Ishikawa (cell line): ENCODE measurements around the gene UBE2I.

ENCODE experiments used
- CEBPB ChIP-seq: IDR thresholded peaks from 2 replicates; pipeline ENCODE4 v1.6.1; 2012
- CREB1 ChIP-seq: IDR thresholded peaks from 2 replicates; pipeline ENCODE4 v1.6.1; 2012; ENCODE audit warnings: low read depth
- EGR1 ChIP-seq: IDR thresholded peaks from 2 replicates; pipeline ENCODE4 v1.6.1; 2012
- EP300 ChIP-seq: IDR thresholded peaks from 2 replicates; pipeline ENCODE4 v1.6.1; 2012; ENCODE audit warnings: borderline replicate concordance
- FOXM1 ChIP-seq: IDR thresholded peaks from 2 replicates; pipeline ENCODE4 v1.6.1; 2012; ENCODE audit warnings: low read depth, borderline replicate concordance
- MAX ChIP-seq: IDR thresholded peaks from 2 replicates; pipeline ENCODE4 v1.6.1; 2012
- NFIC ChIP-seq: IDR thresholded peaks from 2 replicates; pipeline ENCODE4 v1.6.1; 2012
- RAD21 ChIP-seq: IDR thresholded peaks from 2 replicates; pipeline ENCODE4 v1.6.1; 2012; ENCODE audit warnings: low read depth
- REST ChIP-seq: IDR thresholded peaks from 2 replicates; pipeline ENCODE4 v1.6.1; 2012; ENCODE audit warnings: low read depth, mild to moderate bottlenecking
- TAF1 ChIP-seq: IDR thresholded peaks from 2 replicates; pipeline ENCODE4 v1.6.1; 2012; ENCODE audit warnings: low read depth, mild to moderate bottlenecking
- TCF12 ChIP-seq: IDR thresholded peaks from 2 replicates; pipeline ENCODE4 v1.6.1; 2012; ENCODE audit warnings: low read depth
- TEAD4 ChIP-seq: IDR thresholded peaks from 2 replicates; pipeline ENCODE4 v1.6.1; 2012
- USF1 ChIP-seq: IDR thresholded peaks from 2 replicates; pipeline ENCODE4 v1.6.1; 2012
- YY1 ChIP-seq: IDR thresholded peaks from 2 replicates; pipeline ENCODE4 v1.6.1; 2012; ENCODE audit warnings: low read depth
- ZBTB7A ChIP-seq: IDR thresholded peaks from 2 replicates; pipeline ENCODE4 v1.6.1; 2012; ENCODE audit warnings: low read depth

Gene UBE2I

DNA sequence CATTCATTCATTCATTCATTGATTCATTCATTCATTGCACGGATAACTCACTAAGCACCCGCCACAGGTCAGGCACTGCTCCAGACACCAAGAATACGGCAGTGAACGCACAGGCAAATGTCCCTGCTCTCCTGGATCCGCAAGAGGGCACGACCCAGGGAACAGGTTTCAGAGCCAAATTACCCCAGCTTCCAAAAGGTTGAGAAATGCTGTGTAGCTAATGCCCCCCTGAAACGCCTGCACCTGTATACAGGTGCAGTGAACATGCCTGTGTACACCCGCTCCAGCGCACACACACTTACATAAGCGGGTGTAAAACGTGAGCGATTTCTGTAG is 9.6 kb upstream of the UBE2I start:
- TF ChIP-seq TCF12 = no peak
- TF ChIP-seq EGR1 = no peak
- no peak for TF ChIP-seq ZBTB7A
- no peak for TF ChIP-seq NFIC
- no peak for TF ChIP-seq EP300
- TF ChIP-seq MAX = no peak
- TF ChIP-seq FOXM1 = no peak

- TF ChIP-seq YY1 (no peak), MAX (no peak), NFIC (no peak), ZBTB7A (peak; percentile 89), TAF1 (no peak), REST (no peak), RAD21 (peak; percentile 38; the same call in 1 of the 2 replicates), EGR1 (no peak), CEBPB (no peak), FOXM1 (no peak)
These were observed 8.6 kb upstream of the UBE2I start for GRCh38 chr16:1300664-1301476.

- TF ChIP-seq USF1 = no peak
- TF ChIP-seq FOXM1 = no peak
- TF ChIP-seq TCF12 = no peak
- no peak for TF ChIP-seq NFIC
- TF ChIP-seq TAF1 = no peak
- no peak for TF ChIP-seq CEBPB
- TF ChIP-seq MAX = no peak
- TF ChIP-seq ZBTB7A = no peak
- TF ChIP-seq TEAD4 = no peak
- TF ChIP-seq RAD21 = no peak
- TF ChIP-seq CREB1 = no peak
These were observed 7.9 kb upstream of the UBE2I start for GRCh38 chr16:1301562-1301961.

DNA sequence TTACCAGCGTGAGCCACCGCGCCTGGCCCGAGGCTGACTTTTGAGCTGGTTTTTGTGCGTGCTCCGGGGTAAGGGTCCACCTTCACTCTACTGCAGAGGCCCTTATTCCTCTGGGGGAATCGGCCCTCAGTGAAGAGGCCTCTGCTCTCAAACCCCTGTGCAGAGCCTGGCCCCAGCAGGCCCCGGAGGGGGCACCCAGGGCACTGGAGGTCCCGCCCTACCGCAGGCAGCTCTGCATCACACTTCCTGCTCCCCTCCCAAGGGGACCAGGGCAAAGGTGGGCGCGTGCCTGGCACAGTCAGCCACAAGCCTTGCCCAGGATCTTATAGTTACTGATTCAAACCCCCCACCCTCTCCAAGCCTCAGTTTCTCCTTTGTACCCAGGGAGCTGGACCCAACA is 3.6 kb upstream of the UBE2I start:
- TF ChIP-seq CEBPB = no peak
- no peak for TF ChIP-seq FOXM1
- TF ChIP-seq NFIC = no peak
- TF ChIP-seq YY1 = no peak
- TF ChIP-seq USF1 = no peak
- TF ChIP-seq ZBTB7A = no peak
- no peak for TF ChIP-seq MAX
- no peak for TF ChIP-seq EGR1
- no peak for TF ChIP-seq EP300
- TF ChIP-seq CREB1 = no peak

- TF ChIP-seq ZBTB7A = no peak
- no peak for TF ChIP-seq NFIC
- no peak for TF ChIP-seq REST
- TF ChIP-seq TEAD4 = no peak
- no peak for TF ChIP-seq CEBPB
- no peak for TF ChIP-seq EGR1
- TF ChIP-seq MAX = no peak
- TF ChIP-seq TCF12 = no peak
- no peak for TF ChIP-seq CREB1
- no peak for TF ChIP-seq YY1
These were observed 3.1 kb upstream of the UBE2I start for GRCh38 chr16:1306334-1306733.
